Stimulated activated naive CD8-positive, alpha-beta T cell treated with anti-CD3 and anti-CD28 coated beads, Interleukin-15, amount 100 ng/mL, for 72 hours (primary cell): ENCODE measurements around the gene TM7SF2.
A peak's percentile ranks its signal among the peaks of the same experiment; 100 is the strongest.

ENCODE experiments used
- ATAC-seq: fragments of 150-1000 bp; cut with Tn5 transposase; 2 replicates; pipeline ENCODE4 v1.10.0; 2021; ENCODE audit warnings: mild to moderate bottlenecking, moderate library complexity
- DNase-seq, 2 donors: peaks; one replicate each; pipeline ENCODE4 v3.0.0; 2021 to 2022
- H3K27ac Mint-ChIP-seq, 2 donors: one replicate each; pipeline ENCODE4 v1.8.0; 2022; ENCODE audit warnings: mild to moderate bottlenecking in 2 of 2, mixed read lengths in 2 of 2, moderate library complexity in 2 of 2
- H3K27me3 Mint-ChIP-seq: one replicate; pipeline ENCODE4 v1.8.0; 2022; ENCODE audit warnings: mixed read lengths
- H3K4me1 Mint-ChIP-seq: one replicate; pipeline ENCODE4 v1.8.0; 2022; ENCODE audit warnings: mild to moderate bottlenecking, mixed read lengths
- H3K4me3 Mint-ChIP-seq, 2 donors: one replicate each; pipeline ENCODE4 v1.8.0; 2022; ENCODE audit warnings: mild to moderate bottlenecking in 2 of 2, mixed read lengths in 2 of 2, moderate library complexity in 1 of 2
- H3K9me3 Mint-ChIP-seq, 2 donors: one replicate each; pipeline ENCODE4 v1.8.0; 2022; ENCODE audit warnings: mixed read lengths in 2 of 2

Gene TM7SF2

GRCh38 chr11:65084598-65085375, 26.9 kb upstream of the TM7SF2 start:
- Mint-ChIP-seq H3K4me1 (peaks cover 55% of the 10 kb centered on the region), H3K9me3 (no peaks in the 10 kb centered on the region), H3K27ac (peak overlapping the region; percentile 97 to 99), H3K27me3 (no peaks in the 10 kb centered on the region), H3K4me3 (peak overlapping the region; percentile 90 to 99)
- ATAC-seq: peak; percentile 18
- DNase-seq: no peak

GRCh38 chr11:65085446-65085845, 26.2 kb upstream of the TM7SF2 start:
- DNase-seq (no peak), ATAC-seq (no peak)
- H3K9me3 Mint-ChIP-seq: no peaks in the 10 kb centered on the region
- H3K4me1 Mint-ChIP-seq: peaks cover 50% of the 10 kb centered on the region
- no peaks in the 10 kb centered on the region for H3K27me3 Mint-ChIP-seq
- peak overlapping the region; percentile 42 to 99 for H3K27ac Mint-ChIP-seq
- peak overlapping the region; percentile 90 to 99 for H3K4me3 Mint-ChIP-seq

- ATAC-seq (no peak), DNase-seq (no peak)
- H3K4me1 Mint-ChIP-seq: peaks cover 37% of the 10 kb centered on the region
- H3K27me3 Mint-ChIP-seq: no peaks in the 10 kb centered on the region
- no peak overlapping the region for H3K27ac Mint-ChIP-seq
- no peak overlapping the region for H3K4me3 Mint-ChIP-seq
- no peaks in the 10 kb centered on the region for H3K9me3 Mint-ChIP-seq
Observed at GRCh38 chr11:65086809-65087208, 24.9 kb upstream of the TM7SF2 start.

- no peak for ATAC-seq
Observed at GRCh38 chr11:65087216-65087615, 24.5 kb upstream of the TM7SF2 start.

GRCh38 chr11:65087827-65088226, 23.8 kb upstream of the TM7SF2 start:
- DNase-seq (no peak), ATAC-seq (no peak)
- H3K27ac Mint-ChIP-seq: no peak overlapping the region
- H3K4me3 Mint-ChIP-seq: no peak overlapping the region
- peaks cover 27% of the 10 kb centered on the region for H3K4me1 Mint-ChIP-seq
- H3K9me3 Mint-ChIP-seq: no peaks in the 10 kb centered on the region
- no peaks in the 10 kb centered on the region for H3K27me3 Mint-ChIP-seq

More at GRCh38 chr11:65087216-65087615, 24.5 kb upstream of the TM7SF2 start:
- H3K4me3 Mint-ChIP-seq: no peak overlapping the region
- H3K9me3 Mint-ChIP-seq: no peaks in the 10 kb centered on the region
- H3K4me1 Mint-ChIP-seq: peaks cover 33% of the 10 kb centered on the region
- no peaks in the 10 kb centered on the region for H3K27me3 Mint-ChIP-seq
- DNase-seq: no peak
- no peak overlapping the region for H3K27ac Mint-ChIP-seq

- ATAC-seq (no peak), DNase-seq (no peak)
- no peak overlapping the region for H3K27ac Mint-ChIP-seq
Observed at GRCh38 chr11:65089621-65090020, 22.1 kb upstream of the TM7SF2 start.

GRCh38 chr11:65090628-65091027, 21.0 kb upstream of the TM7SF2 start:
- no peaks in the 10 kb centered on the region for H3K9me3 Mint-ChIP-seq
- H3K27me3 Mint-ChIP-seq: no peaks in the 10 kb centered on the region
- no peak overlapping the region for H3K4me3 Mint-ChIP-seq
- peaks cover 5% of the 10 kb centered on the region for H3K4me1 Mint-ChIP-seq
- DNase-seq (no peak), ATAC-seq (no peak)
- H3K27ac Mint-ChIP-seq: no peak overlapping the region

More at GRCh38 chr11:65089621-65090020, 22.1 kb upstream of the TM7SF2 start:
- no peak overlapping the region for H3K4me3 Mint-ChIP-seq
- H3K27me3 Mint-ChIP-seq: no peaks in the 10 kb centered on the region
- H3K9me3 Mint-ChIP-seq: no peaks in the 10 kb centered on the region
- H3K4me1 Mint-ChIP-seq: peaks cover 13% of the 10 kb centered on the region

- Mint-ChIP-seq H3K4me1 (peaks cover 23% of the 10 kb centered on the region), H3K27ac (peak overlapping the region; percentile 98 to 99), H3K9me3 (no peaks in the 10 kb centered on the region), H3K4me3 (peak overlapping the region; percentile 93 to 95), H3K27me3 (no peaks in the 10 kb centered on the region)
- no peak for DNase-seq
- no peak for ATAC-seq
Observed at GRCh38 chr11:65095427-65095826, 16.2 kb upstream of the TM7SF2 start.

- H3K27me3 Mint-ChIP-seq: no peaks in the 10 kb centered on the region
- H3K4me3 Mint-ChIP-seq: peak within 1 kb of the TSS; percentile 93 to 95
- peak within 1 kb of the TSS; percentile 98 to 99 for H3K27ac Mint-ChIP-seq
- peaks cover 23% of the 10 kb centered on the region for H3K4me1 Mint-ChIP-seq
- peak; percentile 97 for ATAC-seq
- H3K9me3 Mint-ChIP-seq: no peaks in the 10 kb centered on the region
- peak; percentile 83 to 89 for DNase-seq
Observed at GRCh38 chr11:65095974-65096806, 15.5 kb upstream of the TM7SF2 start, which contains the start of gene VPS51. VPS51 (plus strand) TSS chr11:65096214; CDS start chr11:65096251, 37 bp downstream.

- Mint-ChIP-seq H3K27ac (peak overlapping the region in 1 of 2 donors; percentile 40), H3K4me3 (peak overlapping the region; percentile 93 to 95), H3K4me1 (peaks cover 23% of the 10 kb centered on the region), H3K27me3 (no peaks in the 10 kb centered on the region), H3K9me3 (no peaks in the 10 kb centered on the region)
- DNase-seq (no peak), ATAC-seq (no peak)
Observed at GRCh38 chr11:65096926-65097325, 14.7 kb upstream of the TM7SF2 start.

GRCh38 chr11:65100674-65101350, 10.9 kb upstream of the TM7SF2 start:
- Mint-ChIP-seq H3K4me3 (no peak overlapping the region), H3K4me1 (peaks cover 44% of the 10 kb centered on the region), H3K27me3 (no peaks in the 10 kb centered on the region), H3K27ac (no peak overlapping the region), H3K9me3 (no peaks in the 10 kb centered on the region)
- no peak for ATAC-seq
- no peak for DNase-seq

- ATAC-seq (no peak), DNase-seq (no peak)
- no peaks in the 10 kb centered on the region for H3K27me3 Mint-ChIP-seq
- H3K9me3 Mint-ChIP-seq: no peaks in the 10 kb centered on the region
- peaks cover 39% of the 10 kb centered on the region for H3K4me1 Mint-ChIP-seq
- H3K4me3 Mint-ChIP-seq: no peak overlapping the region
- peak overlapping the region in 1 of 2 donors; percentile 37 for H3K27ac Mint-ChIP-seq
Observed at GRCh38 chr11:65102142-65103095, 9.3 kb upstream of the TM7SF2 start.

- no peaks in the 10 kb centered on the region for H3K9me3 Mint-ChIP-seq
- ATAC-seq (no peak), DNase-seq (no peak)
- H3K4me3 Mint-ChIP-seq: no peak overlapping the region
- H3K4me1 Mint-ChIP-seq: peaks cover 29% of the 10 kb centered on the region
- H3K27ac Mint-ChIP-seq: no peak overlapping the region
- no peaks in the 10 kb centered on the region for H3K27me3 Mint-ChIP-seq
Observed at GRCh38 chr11:65103476-65103875, 8.2 kb upstream of the TM7SF2 start.

- Mint-ChIP-seq H3K4me3 (no peak overlapping the region), H3K4me1 (peaks cover 31% of the 10 kb centered on the region), H3K27me3 (no peaks in the 10 kb centered on the region), H3K27ac (peak overlapping the region in 1 of 2 donors; percentile 71), H3K9me3 (no peaks in the 10 kb centered on the region)
- DNase-seq (no peak), ATAC-seq (no peak)
Observed at GRCh38 chr11:65104628-65105027, 7.0 kb upstream of the TM7SF2 start.
